Measurements from ENCODE around the gene PKD1L1. TPM values are rescaled to one million over a fixed set of nuclear protein-coding genes. Genes with fewer than 3 reads are reported as not detected.

The PKD1L1 gene
- total RNA-seq, 6 experiments from 2014 or later, result 0.13 to 1.4 (median 0.51) TPM; not detected in 1

DNA sequence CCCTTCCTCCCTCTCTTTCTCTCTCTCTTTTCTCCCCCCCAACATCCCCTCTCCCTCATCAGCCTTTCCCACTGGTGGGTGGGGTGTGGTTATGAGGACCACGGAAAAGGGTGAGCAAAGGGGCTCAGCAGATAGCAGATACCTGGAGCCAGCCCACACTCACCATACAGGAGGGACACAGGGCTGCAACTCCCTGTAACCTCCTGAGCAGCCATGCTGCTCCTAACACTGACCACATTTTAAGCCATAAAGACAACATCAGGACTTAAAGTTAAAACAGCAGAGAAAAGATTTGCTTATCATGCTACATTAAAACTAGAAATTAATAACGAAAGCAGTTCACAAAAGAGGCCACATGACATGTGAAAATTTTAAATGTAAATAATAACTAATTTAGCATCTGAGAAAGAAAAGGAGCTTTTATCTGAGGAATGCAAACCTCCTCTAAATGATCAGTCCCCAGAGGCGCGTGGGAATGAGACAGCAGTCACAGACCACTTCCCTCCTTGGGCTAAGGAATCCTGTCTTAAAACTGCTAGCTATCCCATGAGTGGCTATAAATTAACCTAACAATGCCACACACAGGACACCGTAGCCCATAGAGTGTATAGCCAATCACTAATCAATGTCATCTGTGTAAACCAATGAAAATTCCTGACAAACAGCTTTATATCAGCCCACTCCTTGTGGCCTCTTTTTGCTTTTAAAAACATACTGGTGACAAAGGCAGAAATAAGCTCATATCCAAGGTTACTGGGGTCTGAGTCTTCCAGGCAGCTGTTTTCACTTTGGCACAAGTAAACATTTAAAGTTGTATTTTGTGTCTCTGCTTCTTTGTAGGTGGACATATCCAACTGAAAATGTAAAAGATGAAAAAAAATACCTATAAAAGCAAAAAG lies 33.3 kb downstream of the PKD1L1 start:
- H3K27ac ChIP-seq, result no peak overlapping the region
- no peak for ATAC-seq
- H3K27me3 ChIP-seq, result no peaks in the 10 kb centered on the region
- DNase-seq, result no peak
- no peaks in the 10 kb centered on the region for H3K9me3 ChIP-seq
- WGBS (ENCODE audit: insufficient coverage, low coverage, low lambda C conversion rate, missing lambda C conversion rate), result 64% methylated on average over 4 of the region's 5 CpGs
- no peak overlapping the region for H3K4me3 ChIP-seq
- no peaks in the 10 kb centered on the region for H3K4me1 ChIP-seq
- intact Hi-C loops (cut with DNase I), result no loop called here
- no peak for TF ChIP-seq POLR2A (IDR thresholded peaks at IDR 0.05)
- TF ChIP-seq, protein P1, sequence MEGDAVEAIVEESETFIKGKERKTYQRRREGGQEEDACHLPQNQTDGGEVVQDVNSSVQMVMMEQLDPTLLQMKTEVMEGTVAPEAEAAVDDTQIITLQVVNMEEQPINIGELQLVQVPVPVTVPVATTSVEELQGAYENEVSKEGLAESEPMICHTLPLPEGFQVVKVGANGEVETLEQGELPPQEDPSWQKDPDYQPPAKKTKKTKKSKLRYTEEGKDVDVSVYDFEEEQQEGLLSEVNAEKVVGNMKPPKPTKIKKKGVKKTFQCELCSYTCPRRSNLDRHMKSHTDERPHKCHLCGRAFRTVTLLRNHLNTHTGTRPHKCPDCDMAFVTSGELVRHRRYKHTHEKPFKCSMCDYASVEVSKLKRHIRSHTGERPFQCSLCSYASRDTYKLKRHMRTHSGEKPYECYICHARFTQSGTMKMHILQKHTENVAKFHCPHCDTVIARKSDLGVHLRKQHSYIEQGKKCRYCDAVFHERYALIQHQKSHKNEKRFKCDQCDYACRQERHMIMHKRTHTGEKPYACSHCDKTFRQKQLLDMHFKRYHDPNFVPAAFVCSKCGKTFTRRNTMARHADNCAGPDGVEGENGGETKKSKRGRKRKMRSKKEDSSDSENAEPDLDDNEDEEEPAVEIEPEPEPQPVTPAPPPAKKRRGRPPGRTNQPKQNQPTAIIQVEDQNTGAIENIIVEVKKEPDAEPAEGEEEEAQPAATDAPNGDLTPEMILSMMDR (IDR thresholded peaks at IDR 0.05), result no peak
- no peaks in the 10 kb centered on the region for H3K36me3 ChIP-seq

DNA sequence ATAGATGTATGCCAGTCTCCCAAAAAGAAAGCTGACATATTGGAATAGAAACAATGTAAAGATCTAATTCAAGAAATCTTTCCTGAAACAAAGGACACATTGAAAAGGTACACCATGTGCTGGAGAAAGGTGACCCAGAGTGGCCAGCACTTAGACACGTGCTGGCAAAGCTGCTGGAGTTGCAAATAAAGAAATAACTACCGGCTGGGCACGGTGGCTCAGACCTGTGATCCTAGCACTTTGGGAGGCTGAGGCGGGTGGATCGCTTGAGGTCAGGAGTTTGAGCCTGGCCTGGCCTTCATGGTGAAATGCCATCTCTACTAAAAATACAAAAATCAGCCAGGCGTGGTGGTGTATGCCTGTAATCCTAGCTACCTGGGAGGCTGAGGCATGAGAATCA lies 35.9 kb downstream of the PKD1L1 start:
- H3K9me3 ChIP-seq, result no peaks in the 10 kb centered on the region
- intact Hi-C loops (cut with DNase I), result no loop called here
- no peak overlapping the region for H3K27ac ChIP-seq
- DNase-seq, result no peak
- 97% methylated on average over 5 of the region's 6 CpGs for WGBS (ENCODE audit: insufficient coverage, low coverage, low lambda C conversion rate, missing lambda C conversion rate)
- H3K27me3 ChIP-seq, result no peaks in the 10 kb centered on the region
- H3K36me3 ChIP-seq, result no peaks in the 10 kb centered on the region
- ATAC-seq, result no peak
- no peaks in the 10 kb centered on the region for H3K4me1 ChIP-seq
- H3K4me3 ChIP-seq, result no peak overlapping the region
- TF ChIP-seq, protein P1 (IDR thresholded peaks at IDR 0.05), result no peak
- no peak for TF ChIP-seq POLR2A (IDR thresholded peaks at IDR 0.05)

- Histone ChIP-seq H3K27ac (no peak overlapping the region), H3K27me3 (no peaks in the 10 kb centered on the region), H3K9me3 (no peaks in the 10 kb centered on the region), H3K4me1 (no peaks in the 10 kb centered on the region), H3K36me3 (no peaks in the 10 kb centered on the region), H3K4me3 (no peak overlapping the region)
- no peak for DNase-seq
- intact Hi-C loops (cut with DNase I), result no loop called here
- WGBS (ENCODE audit: insufficient coverage, low coverage, low lambda C conversion rate, missing lambda C conversion rate), result 40% methylated on average over 1 of the region's 1 CpG
- no peak for ATAC-seq
- TF ChIP-seq, protein P1 (IDR thresholded peaks at IDR 0.05), result no peak
- no peak for TF ChIP-seq POLR2A (IDR thresholded peaks at IDR 0.05)
Measured at GRCh38 chr7:47908720-47909119, 39.5 kb downstream of the PKD1L1 start.

DNA sequence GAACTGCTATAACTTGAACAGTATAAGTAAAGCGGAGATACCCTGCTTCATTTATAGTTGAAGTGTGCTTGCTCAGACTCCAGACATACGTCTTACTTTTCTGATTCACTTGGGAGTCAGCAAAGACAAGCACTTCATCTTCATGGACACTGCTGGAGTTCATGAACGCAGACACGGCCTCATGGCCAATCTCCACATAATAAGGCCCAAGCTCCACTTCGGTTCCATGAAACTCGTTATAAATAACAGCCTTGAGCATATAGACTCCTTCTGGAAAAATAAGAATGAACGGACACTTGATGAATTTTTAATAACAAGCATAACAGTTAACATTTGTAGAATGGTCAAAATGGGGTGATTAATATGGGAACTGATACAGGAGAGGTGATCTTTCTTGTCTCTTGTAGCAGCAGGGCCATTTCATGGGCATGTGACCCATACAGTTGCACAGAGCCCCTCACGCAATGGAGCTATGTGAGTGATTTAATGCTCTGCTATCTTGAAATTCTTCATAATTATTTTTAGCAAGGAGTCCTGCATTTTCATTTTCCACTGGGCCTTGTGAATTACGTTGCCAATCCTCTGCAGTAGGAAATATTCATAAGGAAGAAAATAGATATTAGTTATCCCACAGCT lies 40.2 kb downstream of the PKD1L1 start:
- Histone ChIP-seq H3K27me3 (no peaks in the 10 kb centered on the region), H3K27ac (no peak overlapping the region), H3K36me3 (no peaks in the 10 kb centered on the region), H3K4me1 (no peaks in the 10 kb centered on the region), H3K9me3 (no peaks in the 10 kb centered on the region), H3K4me3 (no peak overlapping the region)
- ATAC-seq, result no peak
- no peak for TF ChIP-seq POLR2A (IDR thresholded peaks at IDR 0.05)
- TF ChIP-seq, protein P1 (IDR thresholded peaks at IDR 0.05), result no peak
- DNase-seq, result no peak
- intact Hi-C loops (cut with DNase I), result no loop called here
- WGBS (ENCODE audit: insufficient coverage, low coverage, low lambda C conversion rate, missing lambda C conversion rate), result 90% methylated on average over 9 of the region's 9 CpGs

All from right lobe of liver (tissue), 6 donors.